Pons (tissue), 1 donor: ENCODE measurements around the gene FAM89B.

Experiments used
- DNase-seq: peaks from one replicate; pipeline ENCODE4 v3.0.0-alpha.2; 2016; ENCODE audit warnings: low spot score

FAM89B gene

DNA sequence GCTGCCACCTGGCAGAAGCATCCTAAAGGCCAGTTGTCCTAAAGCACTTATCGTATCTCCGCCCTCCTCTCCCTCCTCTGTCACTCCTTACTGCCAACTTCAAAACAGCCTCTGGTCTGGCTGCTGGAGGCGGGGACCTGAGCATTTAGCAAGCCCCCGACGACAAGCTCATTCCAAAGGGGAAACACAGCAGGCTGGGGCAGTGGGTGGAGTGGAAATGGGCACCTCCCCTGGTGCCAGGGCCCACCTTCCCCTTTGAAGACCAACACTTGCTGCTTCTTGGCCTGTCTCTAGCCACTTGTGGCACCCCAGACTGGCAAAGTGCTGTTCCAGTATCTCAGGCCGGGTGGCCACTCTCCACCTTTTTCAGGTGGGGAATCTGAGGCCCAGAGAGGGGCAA, 38.1 kb downstream of the FAM89B start:
- peak; percentile 55 for DNase-seq

GRCh38 chr11:65611028-65611757, 38.9 kb downstream of the FAM89B start:
- DNase-seq: peak; percentile 93

DNA sequence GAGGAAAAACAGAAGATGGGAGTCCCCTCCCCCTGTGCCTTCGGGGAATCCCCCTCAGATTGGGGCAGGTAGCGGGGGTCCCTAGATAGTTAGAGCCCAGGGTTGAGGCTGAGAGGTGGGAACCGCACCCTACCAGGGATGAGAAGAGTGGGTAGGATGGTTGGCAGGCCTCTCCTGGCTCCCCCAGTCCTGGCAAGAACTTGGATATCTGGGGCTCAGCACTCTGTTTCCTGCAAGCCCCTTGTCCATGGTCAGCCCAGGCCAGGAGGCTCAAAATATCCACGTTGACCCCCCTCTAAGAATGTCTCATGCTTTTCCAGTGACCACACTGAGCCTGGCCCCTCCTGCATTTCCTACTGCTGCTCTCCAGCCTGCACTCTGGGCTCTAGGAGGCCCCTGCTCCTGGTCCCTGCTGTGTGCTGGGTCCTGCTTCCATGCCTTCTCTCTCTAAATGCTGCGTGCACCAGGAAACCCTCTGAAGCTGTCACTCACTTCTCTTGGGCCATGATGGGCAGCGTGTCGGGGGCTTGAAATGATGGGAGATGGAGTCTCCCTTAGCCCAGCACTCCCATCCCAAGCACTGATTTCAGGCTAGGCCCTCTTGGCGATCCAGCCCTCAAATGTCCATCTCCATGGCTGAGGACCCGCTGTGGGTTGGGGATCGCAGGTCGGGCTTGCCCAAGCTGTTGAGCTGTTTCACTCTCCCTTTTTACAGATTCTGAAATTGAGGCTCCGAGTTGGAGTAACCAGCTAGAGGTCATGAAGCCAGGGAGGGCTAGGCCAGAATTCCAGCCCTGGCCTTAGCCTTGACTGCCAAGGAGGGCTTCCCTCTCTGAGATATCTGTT, 39.6 kb downstream of the FAM89B start:
- peak; percentile 37 for DNase-seq

DNA sequence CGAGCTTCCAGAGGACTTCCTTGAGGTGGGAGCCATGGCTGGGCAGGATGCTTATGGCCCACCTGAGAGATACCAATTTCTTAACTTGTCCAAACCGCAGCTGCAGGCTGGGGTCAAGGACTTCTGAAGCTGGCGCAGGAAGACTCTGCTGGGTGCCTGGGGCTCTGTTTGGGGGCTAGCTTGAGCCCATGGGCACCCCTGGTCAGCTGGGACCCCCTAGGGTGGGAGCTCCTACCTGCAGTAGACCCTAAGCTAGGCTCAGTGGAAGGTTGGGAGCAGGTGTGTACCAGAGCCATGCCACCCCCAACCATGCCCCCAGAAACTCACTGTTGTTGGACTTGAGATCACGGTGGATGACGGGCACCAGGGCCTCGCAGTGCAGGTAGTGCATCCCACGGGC, 40.4 kb downstream of the FAM89B start:
- peak; percentile 19 for DNase-seq

- DNase-seq: peak; percentile 25
These were observed 41.0 kb downstream of the FAM89B start for GRCh38 chr11:65613091-65613928.

GRCh38 chr11:65615229-65615949, 43.1 kb downstream of the FAM89B start, which contains the start of gene PCNX3:
Gene PCNX3 (plus strand): TSS chr11:65615776. CDS start chr11:65616312, 536 bp downstream.
- peak; percentile 100 for DNase-seq

DNA sequence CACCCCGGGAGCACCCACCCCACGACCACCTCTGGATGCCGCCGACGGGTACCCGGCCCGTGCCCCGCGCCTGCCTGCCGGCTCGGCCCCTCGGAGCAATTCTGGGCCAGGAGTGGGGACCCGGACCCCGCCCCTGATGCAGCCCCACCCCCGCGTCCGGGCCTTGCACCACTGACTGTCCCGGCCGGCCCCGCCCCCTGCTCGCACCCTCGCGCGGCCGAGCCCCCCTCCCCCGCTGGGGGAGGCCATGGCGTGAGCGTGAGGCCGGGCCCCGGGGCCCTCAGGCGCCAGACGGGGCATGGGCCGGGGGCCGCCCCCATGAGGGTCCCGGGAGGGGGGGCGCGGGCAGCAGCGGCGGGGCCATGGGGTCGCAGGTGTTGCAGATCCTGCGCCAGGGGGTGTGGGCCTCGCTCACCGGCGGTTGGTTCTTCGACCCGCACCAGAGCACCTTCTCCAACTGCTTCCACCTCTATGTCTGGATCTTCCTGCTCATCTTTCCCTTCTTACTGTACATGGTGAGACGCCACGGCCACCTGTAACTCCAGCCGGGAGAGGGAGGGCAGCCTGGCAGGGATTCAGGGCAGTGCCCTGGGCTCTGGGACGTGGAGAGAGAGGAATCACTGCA, 43.7 kb downstream of the FAM89B start:
- no peak for DNase-seq

DNA sequence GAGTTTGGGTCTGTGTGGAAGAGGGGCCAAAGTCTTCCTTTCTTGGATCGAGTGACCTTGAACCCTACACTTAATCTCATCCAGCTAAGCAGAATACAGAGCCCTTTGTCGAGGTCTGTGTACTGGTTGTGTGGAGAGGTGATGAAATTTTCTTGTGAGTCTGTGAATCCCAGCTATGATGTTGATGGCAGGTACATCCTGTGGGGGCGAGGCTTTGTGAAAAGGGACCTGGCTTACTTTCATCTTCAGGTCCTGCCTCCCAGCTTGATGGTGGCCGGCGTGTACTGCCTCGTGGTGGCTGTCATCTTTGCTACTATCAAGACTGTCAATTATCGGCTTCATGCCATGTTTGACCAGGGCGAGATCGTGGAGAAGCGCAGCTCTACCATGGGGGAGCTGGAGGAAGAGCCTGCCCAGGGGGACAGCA, 44.2 kb downstream of the FAM89B start:
- DNase-seq: peak; percentile 19

DNA sequence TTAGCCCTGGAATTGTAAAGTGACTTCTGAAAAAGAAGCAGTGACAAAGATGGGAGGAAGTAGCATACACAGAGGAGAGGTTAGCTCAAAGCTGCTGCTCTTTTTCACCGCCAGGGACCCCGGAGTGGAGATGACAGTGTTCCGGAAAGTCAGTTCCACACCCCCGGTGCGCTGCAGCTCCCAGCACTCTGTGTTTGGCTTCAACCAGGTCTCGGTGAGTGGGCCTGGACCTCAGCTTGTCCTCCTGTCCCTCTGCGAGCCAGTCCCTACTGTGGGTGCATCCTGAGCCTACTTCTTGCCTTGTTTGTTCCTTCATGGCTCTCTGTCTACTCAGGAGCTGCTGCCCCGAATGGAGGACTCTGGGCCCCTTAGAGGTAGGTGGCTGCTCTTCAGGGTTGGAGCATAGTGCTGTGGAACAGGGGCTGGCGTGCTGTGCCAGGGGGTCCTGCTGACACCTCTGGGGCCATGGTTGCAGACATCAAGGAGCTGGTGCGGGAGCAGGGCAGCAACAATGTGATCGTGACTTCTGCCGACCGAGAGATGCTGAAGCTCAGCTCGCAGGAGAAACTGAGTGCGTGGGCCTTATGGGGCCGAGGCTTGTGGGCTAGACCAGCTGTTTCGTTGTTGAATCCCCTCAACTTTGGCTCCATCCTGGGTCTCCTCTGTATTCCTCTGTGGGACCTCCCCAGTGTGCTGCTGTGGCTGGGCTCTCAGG, 45.0 kb downstream of the FAM89B start:
- DNase-seq: no peak

- no peak for DNase-seq
These were observed 45.8 kb downstream of the FAM89B start for GRCh38 chr11:65617990-65618751.

- DNase-seq: no peak
These were observed 46.4 kb downstream of the FAM89B start for GRCh38 chr11:65618763-65619162.

DNA sequence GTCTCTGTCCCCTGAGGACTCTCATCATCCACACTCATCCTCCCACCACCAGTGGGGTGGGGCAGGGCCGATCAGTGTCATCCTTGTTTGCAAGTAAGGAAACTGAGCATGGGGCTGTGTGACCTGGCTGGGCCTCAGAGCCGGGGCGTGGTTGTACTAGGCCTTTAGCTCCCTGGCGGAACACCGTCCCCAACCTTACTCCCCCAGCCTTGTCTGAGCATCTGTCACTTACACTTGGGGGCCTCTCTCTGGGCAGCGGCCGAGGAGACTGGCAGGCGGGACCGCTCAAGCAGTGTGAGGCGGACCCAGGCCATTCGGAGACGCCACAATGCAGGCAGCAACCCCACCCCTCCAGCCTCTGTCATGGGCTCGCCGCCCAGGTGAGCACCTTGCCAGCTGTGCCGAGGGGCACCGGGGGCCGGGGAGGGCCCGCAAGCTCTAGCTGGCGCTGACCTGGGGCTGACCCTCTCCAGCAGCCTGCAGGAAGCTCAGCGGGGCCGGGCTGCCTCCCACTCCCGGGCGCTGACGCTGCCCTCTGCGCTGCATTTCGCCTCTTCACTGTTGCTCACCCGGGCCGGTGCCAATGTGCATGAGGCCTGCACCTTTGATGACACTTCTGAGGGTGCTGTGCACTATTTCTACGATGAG, 47.1 kb downstream of the FAM89B start:
- DNase-seq: no peak

DNA sequence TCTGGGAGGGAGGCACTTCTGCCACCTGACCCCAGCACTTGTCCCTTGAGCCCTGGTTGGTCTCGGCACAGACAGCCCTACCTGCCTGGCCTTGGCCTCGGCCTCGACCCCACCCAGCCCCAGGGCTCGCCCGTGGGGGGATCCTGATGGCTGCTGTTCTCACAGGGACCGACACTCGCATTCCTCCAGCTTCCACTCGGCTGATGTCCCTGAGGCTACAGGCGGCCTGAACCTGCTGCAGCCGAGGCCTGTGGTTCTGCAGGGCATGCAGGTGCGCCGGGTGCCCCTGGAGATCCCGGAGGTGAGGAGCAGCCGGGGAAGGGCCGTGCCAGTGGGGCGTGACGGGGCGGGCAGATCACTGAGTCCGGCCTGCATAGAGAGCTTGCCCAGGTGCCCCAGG, 48.3 kb downstream of the FAM89B start:
- DNase-seq: no peak

- no peak for DNase-seq
These were observed 49.1 kb downstream of the FAM89B start for GRCh38 chr11:65621460-65621859.

DNA sequence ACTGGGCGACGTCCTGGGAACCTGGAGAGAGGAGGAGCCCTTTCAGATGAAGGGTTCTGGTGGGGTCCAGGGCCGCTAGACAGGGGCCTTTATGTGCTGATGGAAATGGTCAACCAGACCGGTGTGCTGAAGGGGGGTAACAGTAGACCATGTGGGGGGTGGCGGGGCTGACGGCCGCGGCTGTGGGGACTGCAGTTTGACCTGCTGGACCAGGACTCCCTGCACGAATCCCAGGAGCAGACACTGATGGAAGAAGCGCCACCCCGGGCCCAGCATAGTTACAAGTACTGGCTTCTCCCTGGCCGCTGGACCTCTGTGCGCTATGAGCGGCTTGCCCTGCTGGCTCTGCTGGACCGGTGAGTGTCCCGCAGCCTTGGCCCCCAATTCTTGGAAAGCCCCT, 49.7 kb downstream of the FAM89B start:
- DNase-seq: no peak

DNA sequence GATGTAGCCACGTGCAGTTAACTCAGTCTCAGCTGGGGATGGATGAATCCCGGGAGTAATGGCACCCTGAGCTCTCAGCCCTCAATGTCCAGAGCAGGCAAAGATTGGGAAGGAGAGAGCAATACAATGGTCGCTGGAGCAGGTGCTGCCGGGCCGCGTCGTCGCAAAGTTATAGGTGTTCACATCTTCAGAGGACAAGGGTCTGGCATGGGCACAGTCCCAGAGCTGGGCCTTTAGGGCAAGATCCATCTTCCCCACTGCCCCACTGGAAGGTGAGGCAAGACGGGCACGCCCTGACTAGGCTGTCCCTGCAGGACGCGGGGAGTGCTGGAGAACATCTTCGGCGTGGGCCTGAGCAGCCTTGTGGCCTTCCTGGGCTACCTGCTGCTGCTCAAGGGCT, 50.8 kb downstream of the FAM89B start:
- DNase-seq: no peak
